ENCODE data around the gene MAP3K12. TPM values are rescaled to one million over a fixed set of nuclear protein-coding genes. Genes with fewer than 3 reads are reported as not detected.
A peak's percentile ranks its signal among the peaks of the same experiment; 100 is the strongest.
"Not testable (repeated sequence)": the region's sequence is repeated elsewhere in the genome, so short reads cannot be mapped to it uniquely, and the experiment has no call there.

MAP3K12 gene
- total RNA-seq, 2 donors from 2014 or later, result 18.8 to 23.7 TPM

GRCh38 chr12:53444593-53445325 is 54.5 kb downstream of the MAP3K12 start:
- H3K9me3 Mint-ChIP-seq; ATAC-seq (replicated peaks in 1 of 2); H3K27me3 Mint-ChIP-seq (ENCODE audit: low read depth); DNase-seq: not testable (repeated sequence)
- peak overlapping the region; percentile 32 to 68 for H3K4me3 Mint-ChIP-seq
- peaks cover 43% of the 10 kb centered on the region for H3K4me1 Mint-ChIP-seq (ENCODE audit: low read depth)
- H3K36me3 Mint-ChIP-seq (ENCODE audit: insufficient read depth in 2 of 2), result peaks cover 15 to 25% of the 10 kb centered on the region in 2 donors
- H3K27ac Mint-ChIP-seq, result peak overlapping the region; percentile 61

- Mint-ChIP-seq H3K9me3 (no peaks in the 10 kb centered on the region), H3K36me3 (ENCODE audit: insufficient read depth in 2 of 2) (peaks cover 15 to 25% of the 10 kb centered on the region in 2 donors), H3K27me3 (ENCODE audit: low read depth) (no peaks in the 10 kb centered on the region), H3K4me1 (ENCODE audit: low read depth) (peaks cover 43% of the 10 kb centered on the region), H3K4me3 (peak overlapping the region; percentile 85 to 94), H3K27ac (peak overlapping the region; percentile 55)
- no peak for DNase-seq
- ATAC-seq (replicated peaks in 1 of 2), result no peak
These were observed 55.3 kb downstream of the MAP3K12 start for GRCh38 chr12:53443955-53444354.

- Mint-ChIP-seq H3K4me3 (peak within 1 kb of the TSS; percentile 89 to 94), H3K9me3 (no peaks in the 10 kb centered on the region), H3K4me1 (ENCODE audit: low read depth) (peaks cover 39% of the 10 kb centered on the region), H3K36me3 (ENCODE audit: insufficient read depth in 2 of 2) (peaks cover 11 to 17% of the 10 kb centered on the region in 2 donors), H3K27ac (peak within 1 kb of the TSS; percentile 87), H3K27me3 (ENCODE audit: low read depth) (no peaks in the 10 kb centered on the region)
- DNase-seq (peak; percentile 98 to 99), ATAC-seq (replicated peaks in 1 of 2) (peak; percentile 99)
These were observed 58.0 kb downstream of the MAP3K12 start, which contains the start of gene PRR13 for GRCh38 chr12:53441040-53441833. TSS of gene PRR13 (plus strand) at chr12:53441734. CDS start at chr12:53442715, 981 bp downstream.

- not testable (repeated sequence) for H3K27me3 Mint-ChIP-seq (ENCODE audit: low read depth); H3K9me3 Mint-ChIP-seq; ATAC-seq (replicated peaks in 1 of 2); H3K36me3 Mint-ChIP-seq (ENCODE audit: insufficient read depth in 2 of 2); H3K27ac Mint-ChIP-seq; DNase-seq
- Mint-ChIP-seq H3K4me3 (peak overlapping the region in 1 of 2 donors; percentile 7), H3K4me1 (ENCODE audit: low read depth) (peaks cover 26% of the 10 kb centered on the region)
These were observed 59.7 kb downstream of the MAP3K12 start for GRCh38 chr12:53439582-53439981.

DNA sequence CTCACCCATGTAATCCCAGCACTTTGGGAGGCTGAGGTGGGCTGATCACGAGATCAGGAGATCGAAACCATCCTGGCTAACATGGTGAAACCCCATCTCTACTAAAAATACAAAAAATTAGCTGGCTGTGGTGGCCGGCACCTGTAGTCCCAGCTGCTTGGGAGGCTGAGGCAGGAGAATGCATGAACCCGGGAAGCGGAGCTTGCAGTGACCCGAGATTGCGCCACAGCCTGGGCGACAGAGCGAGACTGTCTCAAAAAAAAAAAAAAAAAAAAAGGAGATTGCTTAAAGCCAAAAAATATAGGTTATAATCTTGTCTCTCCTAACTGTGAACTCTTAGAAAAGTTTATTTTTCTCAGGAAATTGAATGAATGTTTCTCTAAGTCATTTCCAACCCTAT is 63.9 kb downstream of the MAP3K12 start:
- H3K4me3 Mint-ChIP-seq; H3K9me3 Mint-ChIP-seq; H3K27me3 Mint-ChIP-seq (ENCODE audit: low read depth); H3K4me1 Mint-ChIP-seq (ENCODE audit: low read depth); H3K27ac Mint-ChIP-seq; ATAC-seq (replicated peaks in 1 of 2); DNase-seq; H3K36me3 Mint-ChIP-seq (ENCODE audit: insufficient read depth in 2 of 2): not testable (repeated sequence)

DNA sequence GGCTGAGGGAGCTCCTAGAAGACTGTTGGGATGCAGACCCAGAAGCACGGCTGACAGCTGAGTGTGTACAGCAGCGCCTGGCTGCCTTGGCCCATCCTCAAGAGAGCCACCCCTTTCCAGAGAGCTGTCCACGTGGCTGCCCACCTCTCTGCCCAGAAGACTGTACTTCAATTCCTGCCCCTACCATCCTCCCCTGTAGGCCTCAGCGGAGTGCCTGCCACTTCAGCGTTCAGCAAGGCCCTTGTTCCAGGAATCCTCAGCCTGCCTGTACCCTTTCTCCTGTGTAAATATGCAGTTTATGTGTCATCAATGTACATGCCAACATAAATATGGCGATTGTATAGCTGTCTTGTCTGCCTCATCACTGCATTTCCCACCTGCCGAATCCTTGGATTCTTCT is 68.1 kb downstream of the MAP3K12 start:
- no peak overlapping the region for H3K27ac Mint-ChIP-seq
- H3K9me3 Mint-ChIP-seq, result no peaks in the 10 kb centered on the region
- DNase-seq, result no peak
- no peak overlapping the region for H3K4me3 Mint-ChIP-seq
- no peaks in the 10 kb centered on the region for H3K36me3 Mint-ChIP-seq (ENCODE audit: insufficient read depth in 2 of 2)
- H3K4me1 Mint-ChIP-seq (ENCODE audit: low read depth), result peaks cover 17% of the 10 kb centered on the region
- ATAC-seq (replicated peaks in 1 of 2), result no peak
- no peaks in the 10 kb centered on the region for H3K27me3 Mint-ChIP-seq (ENCODE audit: low read depth)

DNA sequence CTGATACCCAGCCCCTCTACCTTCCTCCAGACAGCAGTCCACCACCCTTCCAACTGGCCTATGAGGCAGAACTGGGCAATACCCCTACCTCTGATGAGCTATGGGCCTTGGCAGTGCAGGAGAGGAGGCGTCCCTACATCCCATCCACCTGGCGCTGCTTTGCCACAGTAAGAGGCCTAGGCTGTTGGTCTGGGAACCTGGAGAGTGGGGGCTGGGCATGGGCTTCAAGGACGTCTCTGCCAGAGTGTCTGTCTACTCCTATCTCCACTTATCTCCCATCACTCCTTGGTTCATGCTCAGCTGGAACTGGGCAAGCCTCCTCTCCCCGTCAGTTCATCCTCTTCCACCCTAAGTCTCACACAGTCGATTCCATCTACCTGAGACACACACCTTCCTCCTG is 69.1 kb downstream of the MAP3K12 start:
- Mint-ChIP-seq H3K9me3 (no peaks in the 10 kb centered on the region), H3K27ac (no peak overlapping the region), H3K36me3 (ENCODE audit: insufficient read depth in 2 of 2) (no peaks in the 10 kb centered on the region), H3K27me3 (ENCODE audit: low read depth) (no peaks in the 10 kb centered on the region), H3K4me3 (no peak overlapping the region), H3K4me1 (ENCODE audit: low read depth) (peaks cover 17% of the 10 kb centered on the region)
- ATAC-seq (replicated peaks in 1 of 2) (no peak), DNase-seq (no peak)

Other genes starting within 250 kb of the MAP3K12 start
- 10 to 100 TPM; 71.9 to 75.5 TPM for gene ESPL1, start 231.2 kb downstream of the MAP3K12 start, total RNA-seq
- gene PFDN5, start 203.9 kb downstream of the MAP3K12 start, total RNA-seq, result 100 to 1,000 TPM; 301 to 318 TPM
- 10 to 100 TPM; 83.5 to 89.9 TPM for gene MYG1, start 199.8 kb downstream of the MAP3K12 start, total RNA-seq
- gene AAAS, start 177.8 kb downstream of the MAP3K12 start, total RNA-seq, result 100 to 1,000 TPM in 1 of 2 donors, 10 to 100 TPM in 1; 99.0 to 118 TPM
- not detected for gene SP7, start 163.1 kb downstream of the MAP3K12 start, total RNA-seq
- gene SP1, start 119.3 kb downstream of the MAP3K12 start, total RNA-seq, result 100 to 1,000 TPM; 110 to 121 TPM
- not detected for gene AMHR2, start 75.6 kb downstream of the MAP3K12 start, total RNA-seq
- gene PRR13, start 57.7 kb downstream of the MAP3K12 start, total RNA-seq, result 100 to 1,000 TPM; 109 to 145 TPM
- gene PCBP2, start 47.4 kb downstream of the MAP3K12 start, total RNA-seq, result 1,000 to 10,000 TPM; 1,155 to 1,265 TPM
- 10 to 100 TPM; 37.7 to 40.7 TPM for gene TARBP2, start 1.8 kb upstream of the MAP3K12 start, total RNA-seq
- gene NPFF, start 8.0 kb upstream of the MAP3K12 start, total RNA-seq, result 1 to 10 TPM in 1 of 2 donors, not detected in 1; 1.3 TPM
- 10 to 100 TPM; 27.4 to 28.1 TPM for gene ATF7, start 126.9 kb upstream of the MAP3K12 start, total RNA-seq
- gene ATP5MC2, start 176.6 kb upstream of the MAP3K12 start, total RNA-seq, result 100 to 1,000 TPM; 349 to 440 TPM
- gene CALCOCO1, start 228.0 kb upstream of the MAP3K12 start, total RNA-seq, result 10 to 100 TPM; 60.1 to 71.3 TPM